ENCODE measurements around the gene FAM107A. TPM values are rescaled to one million over a fixed set of nuclear protein-coding genes. Genes with fewer than 3 reads are reported as not detected.

The FAM107A gene
- total and polyA plus RNA-seq, 9 donors, result 0.53 to 1.9 (median 1.2) TPM

DNA sequence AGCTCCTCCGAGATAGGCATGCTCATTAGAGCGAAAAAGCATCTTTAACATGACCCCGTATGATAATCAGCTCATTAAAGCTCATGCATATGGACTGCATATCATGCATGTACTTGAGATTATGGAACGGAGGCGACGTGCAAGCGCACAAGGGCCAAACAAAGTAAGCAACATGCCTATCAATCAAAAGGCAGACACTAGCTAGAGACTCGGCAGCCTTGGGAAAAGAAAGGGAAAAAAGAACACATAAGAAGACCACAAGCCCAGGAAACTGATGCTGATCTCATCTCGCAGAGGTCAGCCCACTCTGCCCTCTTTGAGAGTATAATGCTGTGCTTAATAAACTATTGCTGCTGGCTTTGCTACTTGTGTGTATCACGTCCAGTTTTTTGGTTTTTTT is 37.6 kb downstream of the FAM107A start:
- no peaks in the 10 kb centered on the region for H3K27me3 ChIP-seq (ENCODE audit: control insufficient read depth, insufficient read depth, low read length)
- peaks cover 6% of the 10 kb centered on the region for H3K36me3 ChIP-seq (ENCODE audit: control insufficient read depth, insufficient read depth, low read length)
- H3K4me1 ChIP-seq (ENCODE audit: control insufficient read depth, insufficient read depth, low read length), result peaks cover 30% of the 10 kb centered on the region
- no peak for DNase-seq
- no peak overlapping the region for H3K27ac ChIP-seq (ENCODE audit: low read length)
- H3K9me3 ChIP-seq (replicated peaks; ENCODE audit: control insufficient read depth, low read depth, low read length), result no peaks in the 10 kb centered on the region
- H3K4me3 ChIP-seq (ENCODE audit: low read length), result no peak overlapping the region
- 68% methylated on average over 4 of the region's 10 CpGs for WGBS (ENCODE audit: insufficient coverage)

GRCh38 chr3:58537412-58538301 is 39.5 kb downstream of the FAM107A start:
- WGBS (ENCODE audit: insufficient coverage), result 57% methylated on average over 1 of the region's 4 CpGs
- Histone ChIP-seq H3K27me3 (ENCODE audit: control insufficient read depth, insufficient read depth, low read length) (no peaks in the 10 kb centered on the region), H3K27ac (ENCODE audit: low read length) (peak overlapping the region; percentile 84), H3K4me1 (ENCODE audit: control insufficient read depth, insufficient read depth, low read length) (peaks cover 33% of the 10 kb centered on the region), H3K4me3 (ENCODE audit: low read length) (no peak overlapping the region), H3K36me3 (ENCODE audit: control insufficient read depth, insufficient read depth, low read length) (peaks cover 20% of the 10 kb centered on the region), H3K9me3 (replicated peaks; ENCODE audit: control insufficient read depth, low read depth, low read length) (no peaks in the 10 kb centered on the region)
- DNase-seq, result no peak

DNA sequence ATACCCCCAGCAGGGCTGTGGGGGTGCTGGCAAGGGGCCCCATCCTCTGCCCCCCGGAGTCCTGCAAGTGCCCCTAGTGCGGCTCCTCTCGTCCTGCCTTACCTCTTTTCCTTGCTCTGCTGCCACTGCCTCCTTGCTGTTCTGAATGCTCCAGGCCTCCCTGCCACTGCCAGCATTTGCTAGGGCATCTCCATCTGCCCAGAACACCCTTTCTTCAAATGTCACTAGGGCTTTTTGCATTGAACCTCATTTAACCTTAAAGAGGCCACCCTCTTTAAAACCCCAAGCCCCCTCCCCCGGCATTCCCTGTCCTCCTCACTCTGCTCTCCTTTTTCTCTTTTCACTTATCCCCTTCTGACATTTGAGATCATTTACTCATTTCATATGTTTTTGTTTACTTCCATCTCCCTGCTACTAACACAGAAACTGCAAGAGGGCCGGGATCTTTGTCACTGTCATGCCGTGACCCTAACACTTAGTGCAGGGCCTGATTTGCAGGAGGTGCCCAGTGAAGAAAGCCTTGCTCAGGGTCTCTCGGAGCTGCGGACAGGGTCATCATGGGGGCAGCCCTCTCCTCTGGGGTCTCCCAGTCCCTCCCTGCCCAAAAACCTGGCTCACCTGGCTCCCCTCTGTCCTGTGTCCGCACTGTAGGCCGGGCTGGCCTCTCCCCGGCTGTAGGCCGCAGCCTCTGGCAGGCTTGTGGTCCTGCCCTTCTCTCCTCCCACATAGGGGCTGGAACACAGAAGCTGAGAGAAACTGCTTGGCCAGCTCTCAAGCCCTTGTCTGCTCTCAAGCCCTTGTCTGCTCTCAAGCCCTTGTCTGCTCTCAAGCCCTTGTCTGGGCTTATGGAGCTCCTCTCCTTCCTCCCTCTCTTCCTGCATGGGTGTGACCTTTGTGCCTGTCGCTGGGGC is 40.4 kb downstream of the FAM107A start, which contains the start of gene ACOX2:
ACOX2 (minus strand) TSS at position 690 of the 911 bp plus-strand sequence. CDS start 2,084 bp downstream, outside the sequence.
- peak within 1 kb of the TSS; percentile 84 for H3K27ac ChIP-seq (ENCODE audit: low read length)
- 18% methylated on average over 13 of the region's 13 CpGs for WGBS (ENCODE audit: insufficient coverage)
- peak; percentile 97 for DNase-seq
- H3K4me1 ChIP-seq (ENCODE audit: control insufficient read depth, insufficient read depth, low read length), result peaks cover 34% of the 10 kb centered on the region
- peaks cover 23% of the 10 kb centered on the region for H3K36me3 ChIP-seq (ENCODE audit: control insufficient read depth, insufficient read depth, low read length)
- H3K27me3 ChIP-seq (ENCODE audit: control insufficient read depth, insufficient read depth, low read length), result no peaks in the 10 kb centered on the region
- H3K4me3 ChIP-seq (ENCODE audit: low read length), result peak within 1 kb of the TSS; percentile 56
- H3K9me3 ChIP-seq (replicated peaks; ENCODE audit: control insufficient read depth, low read depth, low read length), result no peaks in the 10 kb centered on the region

- peak; percentile 43 for DNase-seq
- Histone ChIP-seq H3K27ac (ENCODE audit: low read length) (no peak overlapping the region), H3K36me3 (ENCODE audit: control insufficient read depth, insufficient read depth, low read length) (peaks cover 33% of the 10 kb centered on the region), H3K4me1 (ENCODE audit: control insufficient read depth, insufficient read depth, low read length) (peaks cover 34% of the 10 kb centered on the region), H3K4me3 (ENCODE audit: low read length) (peak overlapping the region; percentile 56), H3K27me3 (ENCODE audit: control insufficient read depth, insufficient read depth, low read length) (no peaks in the 10 kb centered on the region), H3K9me3 (replicated peaks; ENCODE audit: control insufficient read depth, low read depth, low read length) (no peaks in the 10 kb centered on the region)
- WGBS (ENCODE audit: insufficient coverage), result no CpG with 5 or more reads among the region's 2 CpGs
Measured at GRCh38 chr3:58535531-58536500, 41.4 kb downstream of the FAM107A start.

- Histone ChIP-seq H3K4me3 (ENCODE audit: low read length) (no peak overlapping the region), H3K36me3 (ENCODE audit: control insufficient read depth, insufficient read depth, low read length) (peaks cover 41% of the 10 kb centered on the region), H3K27ac (ENCODE audit: low read length) (no peak overlapping the region), H3K9me3 (replicated peaks; ENCODE audit: control insufficient read depth, low read depth, low read length) (no peaks in the 10 kb centered on the region), H3K4me1 (ENCODE audit: control insufficient read depth, insufficient read depth, low read length) (peaks cover 34% of the 10 kb centered on the region), H3K27me3 (ENCODE audit: control insufficient read depth, insufficient read depth, low read length) (no peaks in the 10 kb centered on the region)
- WGBS (ENCODE audit: insufficient coverage), result 93% methylated on average over 8 of the region's 9 CpGs
- no peak for DNase-seq
Measured at GRCh38 chr3:58534592-58535494, 42.3 kb downstream of the FAM107A start.

GRCh38 chr3:58532794-58533220 is 44.4 kb downstream of the FAM107A start:
- Histone ChIP-seq H3K4me3 (ENCODE audit: low read length) (no peak overlapping the region), H3K36me3 (ENCODE audit: control insufficient read depth, insufficient read depth, low read length) (peaks cover 51% of the 10 kb centered on the region), H3K9me3 (replicated peaks; ENCODE audit: control insufficient read depth, low read depth, low read length) (no peaks in the 10 kb centered on the region), H3K27me3 (ENCODE audit: control insufficient read depth, insufficient read depth, low read length) (no peaks in the 10 kb centered on the region), H3K27ac (ENCODE audit: low read length) (no peak overlapping the region), H3K4me1 (ENCODE audit: control insufficient read depth, insufficient read depth, low read length) (peaks cover 40% of the 10 kb centered on the region)
- peak; percentile 71 for DNase-seq
- 2% methylated on average over 6 of the region's 11 CpGs for WGBS (ENCODE audit: insufficient coverage)

GRCh38 chr3:58531956-58532355 is 45.2 kb downstream of the FAM107A start:
- no peak overlapping the region for H3K4me3 ChIP-seq (ENCODE audit: low read length)
- WGBS (ENCODE audit: insufficient coverage), result no CpG with 5 or more reads among the region's 2 CpGs
- H3K27me3 ChIP-seq (ENCODE audit: control insufficient read depth, insufficient read depth, low read length), result no peaks in the 10 kb centered on the region
- H3K36me3 ChIP-seq (ENCODE audit: control insufficient read depth, insufficient read depth, low read length), result peaks cover 54% of the 10 kb centered on the region
- H3K4me1 ChIP-seq (ENCODE audit: control insufficient read depth, insufficient read depth, low read length), result peaks cover 32% of the 10 kb centered on the region
- no peaks in the 10 kb centered on the region for H3K9me3 ChIP-seq (replicated peaks; ENCODE audit: control insufficient read depth, low read depth, low read length)
- DNase-seq, result no peak
- no peak overlapping the region for H3K27ac ChIP-seq (ENCODE audit: low read length)

GRCh38 chr3:58531555-58531954 is 45.6 kb downstream of the FAM107A start:
- no peak for DNase-seq
- Histone ChIP-seq H3K27ac (ENCODE audit: low read length) (no peak overlapping the region), H3K36me3 (ENCODE audit: control insufficient read depth, insufficient read depth, low read length) (peaks cover 56% of the 10 kb centered on the region), H3K27me3 (ENCODE audit: control insufficient read depth, insufficient read depth, low read length) (no peaks in the 10 kb centered on the region), H3K9me3 (replicated peaks; ENCODE audit: control insufficient read depth, low read depth, low read length) (no peaks in the 10 kb centered on the region), H3K4me1 (ENCODE audit: control insufficient read depth, insufficient read depth, low read length) (peaks cover 28% of the 10 kb centered on the region), H3K4me3 (ENCODE audit: low read length) (no peak overlapping the region)
- 98% methylated on average over 4 of the region's 7 CpGs for WGBS (ENCODE audit: insufficient coverage)
